Stimulated activated CD8-positive, alpha-beta memory T cell treated with anti-CD3 and anti-CD28 coated beads, Interleukin-4, amount 100 ng/mL, for 48 hours (primary cell): ENCODE data around the gene RNF207.

Experiments used
- DNase-seq: peaks from one replicate; pipeline ENCODE4 v3.0.0-alpha.2; 2020

RNF207 gene

GRCh38 chr1:6205849-6206519, at the start of gene RNF207:
RNF207 (plus strand) TSS chr1:6206119; CDS start chr1:6206536, 417 bp downstream.
- peak; percentile 78 for DNase-seq

GRCh38 chr1:6157132-6157527, 48.8 kb upstream of the RNF207 start:
- DNase-seq, result no peak

GRCh38 chr1:6157528-6158174, 48.3 kb upstream of the RNF207 start:
- peak; percentile 71 for DNase-seq

- DNase-seq, result no peak
Measured at GRCh38 chr1:6158181-6158580, 47.7 kb upstream of the RNF207 start.

- no peak for DNase-seq
Measured at GRCh38 chr1:6162341-6162740, 43.6 kb upstream of the RNF207 start.

GRCh38 chr1:6162773-6163172, 43.1 kb upstream of the RNF207 start:
- DNase-seq, result no peak

GRCh38 chr1:6163191-6163972, 42.5 kb upstream of the RNF207 start:
- DNase-seq, result no peak

GRCh38 chr1:6163973-6164617, 41.8 kb upstream of the RNF207 start:
- DNase-seq, result no peak

- no peak for DNase-seq
Measured at GRCh38 chr1:6165027-6165426, 40.9 kb upstream of the RNF207 start.

GRCh38 chr1:6165441-6165985, 40.4 kb upstream of the RNF207 start:
- DNase-seq, result no peak

GRCh38 chr1:6166221-6166620, 39.7 kb upstream of the RNF207 start:
- no peak for DNase-seq

- DNase-seq, result no peak
Measured at GRCh38 chr1:6166655-6167390, 39.1 kb upstream of the RNF207 start.

GRCh38 chr1:6167391-6168303, 38.3 kb upstream of the RNF207 start:
- no peak for DNase-seq

GRCh38 chr1:6168947-6169586, 36.9 kb upstream of the RNF207 start:
- no peak for DNase-seq

- no peak for DNase-seq
Measured at GRCh38 chr1:6170116-6170741, 35.7 kb upstream of the RNF207 start.

GRCh38 chr1:6170742-6171201, 35.1 kb upstream of the RNF207 start:
- DNase-seq, result no peak

GRCh38 chr1:6171548-6172124, 34.3 kb upstream of the RNF207 start:
- no peak for DNase-seq

GRCh38 chr1:6172549-6172948, 33.4 kb upstream of the RNF207 start:
- no peak for DNase-seq

- no peak for DNase-seq
Measured at GRCh38 chr1:6174621-6175410, 31.1 kb upstream of the RNF207 start.
